AG04450 (cell line): ENCODE results near the gene EPS15. TPM values are rescaled to one million over a fixed set of nuclear protein-coding genes. Genes with fewer than 3 reads are reported as not detected.
"Not testable (repeated sequence)": the region's sequence is repeated elsewhere in the genome, so short reads cannot be mapped to it uniquely, and the experiment has no call there.

Experiments used
- CTCF ChIA-PET: fragments of 300-600, 350-600 bp; formaldehyde crosslinking; extraction: SDS; loops from one replicate; lab custom pipeline; 2022; ENCODE audit warnings: antibody characterized with exemption, inconsistent platforms; lab: Charles Lee
- POLR2A ChIA-PET: fragments of 350-600 bp; formaldehyde crosslinking; extraction: SDS; loops from one replicate; lab custom pipeline; 2021; ENCODE audit warnings: antibody characterized with exemption, inconsistent platforms; lab: Yijun Ruan, JAX
- DNase-seq: peaks from one replicate; pipeline ENCODE4 v3.0.0-alpha.2; 2011; ENCODE audit warnings: low read depth, low spot score
- H3K27ac ChIP-seq: one replicate; pipeline ENCODE4 v1.5.1; 2012; ENCODE audit warnings: low read depth, low read length, control low read depth
- H3K27me3 ChIP-seq: one replicate; pipeline ENCODE4 v1.6.0; 2012; ENCODE audit warnings: low read length; ENCODE audit not compliant: control insufficient read depth, insufficient read depth
- H3K4me3 ChIP-seq: 2 replicates; pipeline ENCODE4 v1.5.1; 2011; ENCODE audit warnings: mild to moderate bottlenecking, low read depth, low read length, control low read depth
- H3K9me3 ChIP-seq: 2 replicates; pipeline ENCODE4 v1.5.1; 2012; ENCODE audit warnings: low read length; ENCODE audit not compliant: control insufficient read depth, insufficient read depth
- polyA plus RNA-seq: library from polyadenylated mRNA; depleted of rRNA; stranded (reverse); fragments of >200 nt; gene quantifications from 2 replicates; pipeline ENCODE4 v1.2.3, GENCODE V29; 2011
- TF ChIP-seq, protein P1 (sequence below): IDR thresholded peaks from 2 replicates; pipeline ENCODE4 v1.5.1; 2011; ENCODE audit warnings: low read depth, low read length, control low read depth, inconsistent platforms

The EPS15 gene
- polyA plus RNA-seq, 1 experiment = 55.4 TPM

DNA sequence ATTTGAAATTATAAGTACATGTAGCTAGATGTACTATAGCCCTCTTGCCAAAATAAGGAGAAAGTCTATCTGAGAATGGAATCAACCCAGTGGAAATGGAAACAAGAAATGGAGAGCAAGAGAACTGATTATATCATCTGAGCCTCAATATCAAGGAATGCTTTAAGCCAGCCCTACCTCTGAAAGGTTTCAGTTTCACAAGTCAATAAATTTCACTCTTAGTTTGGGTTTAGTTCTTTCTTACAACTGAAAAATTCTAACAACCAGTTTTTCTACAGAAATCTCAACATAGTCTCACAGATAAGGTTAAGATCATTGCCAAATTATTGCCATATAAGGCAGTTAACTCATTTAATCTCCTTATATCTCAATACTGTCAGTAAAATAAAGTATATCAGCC, 80.0 kb downstream of the EPS15 start:
- ChIA-PET CTCF (no interaction called here), POLR2A (no interaction called here)
- no peak overlapping the region for H3K4me3 ChIP-seq
- H3K27ac ChIP-seq = no peak overlapping the region
- TF ChIP-seq, protein P1, sequence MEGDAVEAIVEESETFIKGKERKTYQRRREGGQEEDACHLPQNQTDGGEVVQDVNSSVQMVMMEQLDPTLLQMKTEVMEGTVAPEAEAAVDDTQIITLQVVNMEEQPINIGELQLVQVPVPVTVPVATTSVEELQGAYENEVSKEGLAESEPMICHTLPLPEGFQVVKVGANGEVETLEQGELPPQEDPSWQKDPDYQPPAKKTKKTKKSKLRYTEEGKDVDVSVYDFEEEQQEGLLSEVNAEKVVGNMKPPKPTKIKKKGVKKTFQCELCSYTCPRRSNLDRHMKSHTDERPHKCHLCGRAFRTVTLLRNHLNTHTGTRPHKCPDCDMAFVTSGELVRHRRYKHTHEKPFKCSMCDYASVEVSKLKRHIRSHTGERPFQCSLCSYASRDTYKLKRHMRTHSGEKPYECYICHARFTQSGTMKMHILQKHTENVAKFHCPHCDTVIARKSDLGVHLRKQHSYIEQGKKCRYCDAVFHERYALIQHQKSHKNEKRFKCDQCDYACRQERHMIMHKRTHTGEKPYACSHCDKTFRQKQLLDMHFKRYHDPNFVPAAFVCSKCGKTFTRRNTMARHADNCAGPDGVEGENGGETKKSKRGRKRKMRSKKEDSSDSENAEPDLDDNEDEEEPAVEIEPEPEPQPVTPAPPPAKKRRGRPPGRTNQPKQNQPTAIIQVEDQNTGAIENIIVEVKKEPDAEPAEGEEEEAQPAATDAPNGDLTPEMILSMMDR = no peak
- no peaks in the 10 kb centered on the region for H3K27me3 ChIP-seq
- DNase-seq = no peak
- no peaks in the 10 kb centered on the region for H3K9me3 ChIP-seq

DNA sequence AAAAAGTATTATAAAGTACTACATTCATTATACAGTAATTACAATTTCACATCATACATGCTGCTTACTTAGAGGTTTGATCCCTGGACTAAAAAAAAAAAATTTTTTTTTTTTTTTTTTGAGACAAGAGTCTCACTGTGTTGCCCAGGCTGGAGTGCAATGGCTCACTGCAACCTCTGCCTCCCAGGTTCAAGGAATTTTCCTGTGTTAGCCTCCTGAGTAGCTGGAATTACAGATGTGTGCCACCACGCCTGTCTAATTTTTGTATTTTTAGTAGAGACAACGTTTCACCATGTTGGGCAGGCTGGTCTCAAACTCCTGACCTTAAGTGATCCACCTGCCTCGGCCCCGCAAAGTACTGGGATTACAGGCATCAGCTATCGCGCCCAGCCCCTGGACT, 81.7 kb downstream of the EPS15 start:
- CTCF ChIA-PET = interaction anchor here (1.1 kb wide), 1 partner anchor 97 kb away, joined by 3 read pairs; no protein-coding TSS in a partner anchor
- H3K4me3 ChIP-seq, POLR2A ChIA-PET, H3K9me3 ChIP-seq, H3K27ac ChIP-seq, DNase-seq, H3K27me3 ChIP-seq: not testable (repeated sequence)

DNA sequence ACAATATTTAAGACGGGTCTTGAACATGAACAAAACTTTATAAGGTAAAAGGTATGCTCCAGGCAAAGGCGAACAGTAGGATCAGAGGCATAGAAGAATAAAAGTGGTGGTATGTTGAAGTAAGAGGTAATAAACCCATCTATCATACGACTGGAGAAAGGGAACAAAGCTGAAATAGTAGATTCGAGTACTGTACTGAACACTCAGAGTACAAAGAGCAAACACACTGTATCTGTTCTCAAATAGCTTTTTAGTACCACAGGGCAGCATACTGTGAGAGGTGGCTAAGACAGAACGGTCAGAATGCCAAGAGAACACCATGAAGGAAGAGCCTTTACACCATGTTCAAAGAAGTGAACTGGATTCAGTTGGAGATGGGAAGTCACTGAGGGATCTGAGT, 83.2 kb downstream of the EPS15 start:
- Histone ChIP-seq H3K27me3 (no peaks in the 10 kb centered on the region), H3K9me3 (no peaks in the 10 kb centered on the region), H3K4me3 (no peak overlapping the region), H3K27ac (no peak overlapping the region)
- POLR2A ChIA-PET = no interaction called here
- DNase-seq = no peak
- TF ChIP-seq, protein P1 = no peak
- CTCF ChIA-PET = no interaction called here

DNA sequence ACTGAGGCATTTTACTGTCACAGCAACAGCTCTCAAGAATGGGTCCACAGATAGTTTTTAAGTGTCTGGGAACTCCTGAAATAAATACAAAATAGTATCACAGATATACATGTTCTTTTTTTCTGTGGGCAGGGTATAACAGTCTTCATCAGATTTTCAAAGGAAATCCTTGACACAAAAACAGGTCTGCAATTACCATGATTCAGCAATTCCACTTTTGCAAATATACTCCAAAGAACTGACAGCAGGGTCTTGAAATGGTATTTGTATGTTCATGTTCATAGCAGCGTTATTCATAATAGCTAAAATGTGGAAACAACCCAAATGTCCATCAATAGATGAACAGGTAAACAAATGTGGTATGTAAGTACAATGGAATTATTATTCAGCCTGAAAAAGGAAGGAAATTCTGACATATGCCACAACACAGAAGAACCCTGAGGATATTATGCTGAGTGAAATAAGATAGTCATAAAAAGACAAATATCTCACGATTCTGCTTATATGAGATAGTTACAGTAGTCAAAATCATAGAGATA, 85.0 kb downstream of the EPS15 start:
- TF ChIP-seq, protein P1 = no peak
- Histone ChIP-seq H3K9me3 (no peaks in the 10 kb centered on the region), H3K27ac (no peak overlapping the region), H3K27me3 (no peaks in the 10 kb centered on the region), H3K4me3 (no peak overlapping the region)
- DNase-seq = no peak
- ChIA-PET CTCF (no interaction called here), POLR2A (no interaction called here)

DNA sequence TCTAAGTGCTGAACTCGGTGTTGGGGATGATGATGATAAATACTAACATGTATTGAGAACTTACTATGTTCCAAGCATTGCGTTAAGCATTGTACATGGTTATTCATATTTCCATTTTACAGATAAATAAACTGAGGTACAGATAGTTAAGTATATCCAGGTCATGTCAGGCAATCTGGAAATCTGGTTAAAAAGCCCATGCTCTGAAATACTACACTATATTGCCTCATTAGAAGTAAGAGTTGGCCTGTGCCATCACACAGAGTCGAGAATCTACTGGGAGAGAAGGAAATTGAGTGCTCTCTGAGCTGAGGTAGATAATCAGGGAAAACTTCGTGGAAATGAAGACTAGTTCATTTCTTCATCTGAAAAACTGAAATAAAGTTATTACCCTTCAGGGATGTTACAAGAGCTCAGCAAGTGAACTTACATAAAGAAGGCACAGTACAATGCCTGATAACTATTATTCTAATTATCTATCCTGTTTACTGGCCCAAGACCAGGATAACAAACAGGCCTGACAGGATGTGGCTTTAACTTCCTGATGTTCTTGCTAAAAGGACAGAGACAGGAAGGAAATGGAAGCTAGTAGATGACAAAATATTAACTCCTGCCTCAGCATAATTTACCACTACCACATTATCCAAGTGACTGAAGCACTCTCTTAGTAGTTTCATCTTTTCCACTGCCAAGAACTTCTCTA, 85.6 kb downstream of the EPS15 start:
- DNase-seq = no peak
- TF ChIP-seq, protein P1 = no peak
- ChIA-PET POLR2A (no interaction called here), CTCF (no interaction called here)
- H3K9me3 ChIP-seq = no peaks in the 10 kb centered on the region
- H3K27ac ChIP-seq = no peak overlapping the region
- no peak overlapping the region for H3K4me3 ChIP-seq
- H3K27me3 ChIP-seq = no peaks in the 10 kb centered on the region
